ELR (cell line): ENCODE measurements around the gene MYO1C.
"Not testable (repeated sequence)": the region's sequence is repeated elsewhere in the genome, so short reads cannot be mapped to it uniquely, and the experiment has no call there.

ENCODE experiments used
- DNase-seq: peaks from one replicate; pipeline ENCODE4 v3.0.0-alpha.2; 2015; ENCODE audit warnings: low read depth

MYO1C gene, protein sequence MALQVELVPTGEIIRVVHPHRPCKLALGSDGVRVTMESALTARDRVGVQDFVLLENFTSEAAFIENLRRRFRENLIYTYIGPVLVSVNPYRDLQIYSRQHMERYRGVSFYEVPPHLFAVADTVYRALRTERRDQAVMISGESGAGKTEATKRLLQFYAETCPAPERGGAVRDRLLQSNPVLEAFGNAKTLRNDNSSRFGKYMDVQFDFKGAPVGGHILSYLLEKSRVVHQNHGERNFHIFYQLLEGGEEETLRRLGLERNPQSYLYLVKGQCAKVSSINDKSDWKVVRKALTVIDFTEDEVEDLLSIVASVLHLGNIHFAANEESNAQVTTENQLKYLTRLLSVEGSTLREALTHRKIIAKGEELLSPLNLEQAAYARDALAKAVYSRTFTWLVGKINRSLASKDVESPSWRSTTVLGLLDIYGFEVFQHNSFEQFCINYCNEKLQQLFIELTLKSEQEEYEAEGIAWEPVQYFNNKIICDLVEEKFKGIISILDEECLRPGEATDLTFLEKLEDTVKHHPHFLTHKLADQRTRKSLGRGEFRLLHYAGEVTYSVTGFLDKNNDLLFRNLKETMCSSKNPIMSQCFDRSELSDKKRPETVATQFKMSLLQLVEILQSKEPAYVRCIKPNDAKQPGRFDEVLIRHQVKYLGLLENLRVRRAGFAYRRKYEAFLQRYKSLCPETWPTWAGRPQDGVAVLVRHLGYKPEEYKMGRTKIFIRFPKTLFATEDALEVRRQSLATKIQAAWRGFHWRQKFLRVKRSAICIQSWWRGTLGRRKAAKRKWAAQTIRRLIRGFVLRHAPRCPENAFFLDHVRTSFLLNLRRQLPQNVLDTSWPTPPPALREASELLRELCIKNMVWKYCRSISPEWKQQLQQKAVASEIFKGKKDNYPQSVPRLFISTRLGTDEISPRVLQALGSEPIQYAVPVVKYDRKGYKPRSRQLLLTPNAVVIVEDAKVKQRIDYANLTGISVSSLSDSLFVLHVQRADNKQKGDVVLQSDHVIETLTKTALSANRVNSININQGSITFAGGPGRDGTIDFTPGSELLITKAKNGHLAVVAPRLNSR

GRCh38 chr17:1492249-1493206 is at the start of gene MYO1C:
MYO1C (minus strand) TSS chr17:1492686; CDS start chr17:1492487, 199 bp downstream.
- no peak for DNase-seq

GRCh38 chr17:1541367-1541904 is 49.0 kb upstream of the MYO1C start:
- DNase-seq = no peak

DNA sequence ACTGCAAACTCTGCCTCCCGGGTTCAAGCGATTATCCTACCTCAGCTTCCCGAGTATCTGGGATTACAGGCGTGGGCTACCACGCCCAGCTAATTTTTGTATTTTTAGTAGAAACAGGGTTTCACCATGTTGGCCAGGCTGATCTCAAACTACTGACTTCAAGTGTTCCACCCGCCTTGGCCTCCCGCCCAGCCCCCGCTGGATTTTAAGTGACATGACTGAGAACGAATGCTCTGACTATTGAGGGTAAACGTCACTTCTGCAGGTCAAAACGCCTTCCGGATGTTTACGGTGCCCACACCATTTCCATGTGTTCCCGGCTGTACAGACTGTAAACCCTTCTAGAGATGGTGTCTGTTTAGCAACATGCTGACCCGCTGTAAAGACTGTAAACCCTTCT is 47.3 kb upstream of the MYO1C start:
- no peak for DNase-seq

DNA sequence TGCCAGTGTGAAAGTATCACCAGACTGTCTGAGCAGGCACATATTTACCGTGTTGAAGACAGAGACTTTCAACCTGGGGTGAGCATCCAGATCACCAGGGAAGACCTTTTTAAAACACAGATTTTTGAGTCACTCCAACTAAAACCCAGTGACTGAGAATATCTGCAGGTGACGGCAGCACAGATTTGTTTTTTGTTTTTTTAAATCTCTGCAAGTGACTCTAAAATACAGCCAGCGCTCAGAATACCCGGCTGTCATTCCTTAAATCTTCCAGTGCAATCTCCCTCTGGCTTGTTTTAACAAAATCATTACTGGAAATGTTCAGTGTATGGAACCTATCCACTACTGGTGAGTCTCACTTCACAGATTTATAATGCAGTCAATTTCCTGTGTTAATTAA is 43.3 kb upstream of the MYO1C start:
- no peak for DNase-seq

- no peak for DNase-seq
Measured at GRCh38 chr17:1533661-1534325, 41.3 kb upstream of the MYO1C start.

- DNase-seq = peak; percentile 40
Measured at GRCh38 chr17:1532836-1533602, 40.5 kb upstream of the MYO1C start.

DNA sequence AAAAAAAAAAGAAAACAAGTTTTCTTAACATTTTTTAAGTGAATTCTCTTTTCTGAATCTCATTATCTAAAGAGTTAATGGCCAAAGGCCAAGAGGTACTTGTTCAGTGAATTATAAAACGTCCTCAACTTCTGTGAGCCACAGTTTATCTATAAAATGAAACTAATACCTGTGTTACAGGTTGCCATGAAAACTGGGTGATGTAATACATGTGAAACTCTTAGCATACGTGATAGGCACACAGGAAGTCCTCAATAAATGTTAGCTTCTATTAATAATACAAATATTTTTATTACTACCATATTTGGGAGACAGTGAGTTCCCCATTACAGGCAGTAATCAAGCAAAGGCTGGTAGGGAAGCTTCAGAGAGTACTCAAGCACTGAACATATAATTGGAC is 37.4 kb upstream of the MYO1C start:
- DNase-seq = no peak

- not testable (repeated sequence) for DNase-seq
Measured at GRCh38 chr17:1526876-1527275, 34.4 kb upstream of the MYO1C start.

DNA sequence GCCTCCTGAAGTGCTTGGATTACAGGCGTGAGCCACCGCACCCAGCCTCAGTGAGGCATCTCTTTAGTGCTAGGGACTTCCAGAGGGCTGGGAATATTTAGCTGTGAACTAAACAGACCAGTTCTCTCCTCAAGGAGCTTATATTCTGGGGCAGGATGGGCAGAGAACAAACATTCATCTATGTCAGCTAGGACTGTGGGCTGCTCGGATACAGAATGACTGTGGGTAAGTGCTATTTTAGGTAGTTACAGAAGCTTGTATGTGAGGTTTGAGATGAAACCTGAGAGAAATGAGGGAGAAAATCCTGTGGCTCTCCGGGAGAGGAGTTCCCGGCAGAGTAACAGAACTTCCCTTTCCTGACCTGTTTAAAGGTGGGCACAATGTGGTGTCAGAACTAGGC is 30.1 kb upstream of the MYO1C start:
- no peak for DNase-seq

GRCh38 chr17:1521086-1521640 is 28.7 kb upstream of the MYO1C start:
- DNase-seq = no peak

- no peak for DNase-seq
Measured at GRCh38 chr17:1519678-1520077, 27.2 kb upstream of the MYO1C start.

DNA sequence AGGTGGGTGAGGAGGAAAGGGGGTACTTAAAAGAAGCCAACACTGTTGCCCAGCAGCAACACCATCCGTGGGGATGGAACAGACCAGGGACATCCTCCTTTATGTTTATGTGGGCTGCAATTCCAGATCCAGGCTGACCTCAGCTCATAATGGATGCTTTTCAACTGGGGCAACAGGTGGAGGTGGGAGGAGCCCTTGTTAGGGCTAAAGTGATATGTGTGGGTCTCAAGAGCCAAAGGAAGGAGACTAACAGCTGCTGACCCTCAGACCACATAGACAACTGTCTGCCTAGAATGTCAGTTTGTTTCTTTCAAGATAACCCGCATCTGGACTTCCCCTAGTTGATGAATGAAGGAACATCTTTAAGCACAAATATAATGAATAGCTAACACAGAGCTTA is 25.9 kb upstream of the MYO1C start:
- no peak for DNase-seq

DNA sequence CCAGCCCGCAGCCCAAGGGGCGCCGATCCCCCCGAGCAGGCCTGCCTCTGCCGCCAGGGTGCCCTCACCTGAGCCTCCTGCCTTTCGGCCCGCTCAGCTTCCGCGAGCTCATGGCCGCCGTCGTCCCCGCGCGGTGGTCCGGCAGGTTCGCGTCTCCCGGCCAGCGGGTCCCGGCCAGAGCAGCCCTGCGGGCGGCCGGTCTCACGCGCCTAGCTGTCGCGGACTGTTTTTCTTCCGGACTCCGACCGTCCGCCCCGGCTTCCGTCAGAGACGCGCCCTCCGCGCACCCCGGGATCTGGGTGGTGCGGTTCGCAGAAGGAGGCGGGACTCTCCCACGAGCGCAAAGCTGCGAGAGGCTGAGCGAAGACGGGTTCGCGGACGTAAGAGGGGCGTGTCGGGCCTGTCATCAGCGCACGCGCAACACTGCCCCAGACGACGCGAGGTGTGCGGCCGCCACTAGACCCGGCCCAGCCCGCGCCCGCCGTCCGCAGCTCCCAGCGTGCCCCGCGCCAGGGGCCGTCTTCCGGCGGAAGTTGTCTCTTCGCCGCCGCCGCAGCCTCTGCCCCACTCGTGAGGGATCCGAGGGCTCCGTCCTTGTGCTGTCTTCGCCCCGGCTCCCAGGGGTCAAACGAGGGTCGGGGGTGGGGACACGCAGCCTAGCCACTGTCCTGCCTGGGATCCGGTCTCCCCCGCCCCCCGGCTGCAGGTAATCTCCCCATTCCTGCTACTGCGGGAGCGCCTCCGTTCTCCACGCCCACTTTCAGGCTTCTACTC is 24.1 kb upstream of the MYO1C start, which contains the start of gene INPP5K:
TSS of gene INPP5K (minus strand) at position 225 of the 774 bp plus-strand sequence. CDS start at position 112, 113 bp downstream.
- DNase-seq = peak; percentile 98

GRCh38 chr17:1515640-1516387 is 23.3 kb upstream of the MYO1C start:
- peak; percentile 93 for DNase-seq

- DNase-seq = no peak
Measured at GRCh38 chr17:1512351-1512750, 19.9 kb upstream of the MYO1C start.

DNA sequence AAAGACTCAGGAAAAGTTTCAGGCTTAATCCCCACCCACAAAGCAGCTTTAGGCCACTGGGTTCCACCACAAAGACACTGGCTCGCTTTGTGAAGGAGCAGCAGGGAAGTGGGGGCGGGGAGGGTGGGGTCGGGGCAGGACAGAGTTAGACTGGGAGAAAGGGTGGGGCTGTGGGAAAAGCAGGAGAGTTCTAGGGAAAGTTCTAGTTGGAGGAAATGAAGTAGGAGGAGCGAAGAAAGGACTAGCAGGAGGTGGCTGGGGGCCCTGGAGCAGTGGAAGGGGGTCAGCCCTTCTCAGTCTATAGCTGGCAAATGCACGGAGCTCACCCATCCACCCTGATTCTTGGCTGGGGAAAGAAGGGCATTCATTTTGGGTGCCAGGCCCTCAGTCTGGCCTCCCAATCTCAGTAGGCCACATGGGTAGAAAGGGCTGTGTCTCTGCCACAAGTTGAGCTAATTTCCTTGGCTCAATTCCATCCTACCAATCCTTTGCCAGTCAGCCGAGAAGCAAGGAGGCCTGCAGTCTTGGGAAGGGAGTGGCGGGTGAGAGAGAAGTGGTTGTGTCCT is 19.4 kb upstream of the MYO1C start:
- DNase-seq = no peak

- DNase-seq = no peak
Measured at GRCh38 chr17:1511290-1511689, 18.8 kb upstream of the MYO1C start.
